Hematopoietic multipotent progenitor cell treated with erythropoietin and hydrocortisone succinate and interleukin-3 and kit ligand, for 8 days (in vitro differentiated cells): ENCODE measurements around the gene PRSS23.
"Not testable (repeated sequence)": the region's sequence is repeated elsewhere in the genome, so short reads cannot be mapped to it uniquely, and the experiment has no call there.

ENCODE experiments used
- DNase-seq: peaks from one replicate; pipeline ENCODE4 v3.0.0-alpha.2; 2015

Gene PRSS23

GRCh38 chr11:86800076-86800959 is at the start of gene PRSS23:
Gene PRSS23, plus strand, starts transcription at chr11:86800542. Its CDS starts 7,102 bp downstream, at chr11:86807644.
- DNase-seq: peak; percentile 40

- no peak for DNase-seq
Measured at GRCh38 chr11:86753459-86753858, 46.9 kb upstream of the PRSS23 start.

- DNase-seq: no peak
Measured at GRCh38 chr11:86755146-86755545, 45.2 kb upstream of the PRSS23 start.

- DNase-seq: no peak
Measured at GRCh38 chr11:86758171-86758570, 42.2 kb upstream of the PRSS23 start.

GRCh38 chr11:86760577-86760976 is 39.8 kb upstream of the PRSS23 start:
- DNase-seq: no peak

GRCh38 chr11:86761978-86762377 is 38.4 kb upstream of the PRSS23 start:
- peak; percentile 31 for DNase-seq

GRCh38 chr11:86765203-86765602 is 35.1 kb upstream of the PRSS23 start:
- DNase-seq: no peak

- DNase-seq: no peak
Measured at GRCh38 chr11:86765878-86766277, 34.5 kb upstream of the PRSS23 start.

- no peak for DNase-seq
Measured at GRCh38 chr11:86769219-86769618, 31.1 kb upstream of the PRSS23 start.

- DNase-seq: not testable (repeated sequence)
Measured at GRCh38 chr11:86770473-86771027, 29.8 kb upstream of the PRSS23 start.

- no peak for DNase-seq
Measured at GRCh38 chr11:86772999-86773398, 27.3 kb upstream of the PRSS23 start.

- no peak for DNase-seq
Measured at GRCh38 chr11:86773513-86774252, 26.7 kb upstream of the PRSS23 start.

GRCh38 chr11:86774417-86774816 is 25.9 kb upstream of the PRSS23 start:
- no peak for DNase-seq

- DNase-seq: no peak
Measured at GRCh38 chr11:86775361-86775760, 25.0 kb upstream of the PRSS23 start.

- DNase-seq: no peak
Measured at GRCh38 chr11:86781546-86781945, 18.8 kb upstream of the PRSS23 start.

- no peak for DNase-seq
Measured at GRCh38 chr11:86782742-86783141, 17.6 kb upstream of the PRSS23 start.

- no peak for DNase-seq
Measured at GRCh38 chr11:86783661-86784060, 16.7 kb upstream of the PRSS23 start.

- no peak for DNase-seq
Measured at GRCh38 chr11:86784241-86784681, 16.1 kb upstream of the PRSS23 start.

GRCh38 chr11:86785576-86785975 is 14.8 kb upstream of the PRSS23 start:
- no peak for DNase-seq

GRCh38 chr11:86787018-86787536 is 13.3 kb upstream of the PRSS23 start:
- DNase-seq: no peak

- no peak for DNase-seq
Measured at GRCh38 chr11:86787656-86788055, 12.7 kb upstream of the PRSS23 start.

- peak; percentile 20 for DNase-seq
Measured at GRCh38 chr11:86790195-86790725, 10.1 kb upstream of the PRSS23 start.
